OCI-LY3 (cell line): Measurements from ENCODE around the gene ARHGAP10.

Experiments
- EZH2phosphoT487 ChIP-seq: fragments of 200-600 bp; shearing (Covaris generic); IDR thresholded peaks from 2 replicates; pipeline ENCODE4 v1.6.1; 2018; ENCODE audit warnings: antibody characterized with exemption, mixed run types, low read depth
- TF ChIP-seq, protein P1 (sequence below): fragments of 200-600, 300-600 bp; sonication (generic); IDR thresholded peaks from 2 replicates; pipeline ENCODE4 v1.5.1; 2014; ENCODE audit warnings: antibody characterized with exemption, low read length, low read depth

DNA sequence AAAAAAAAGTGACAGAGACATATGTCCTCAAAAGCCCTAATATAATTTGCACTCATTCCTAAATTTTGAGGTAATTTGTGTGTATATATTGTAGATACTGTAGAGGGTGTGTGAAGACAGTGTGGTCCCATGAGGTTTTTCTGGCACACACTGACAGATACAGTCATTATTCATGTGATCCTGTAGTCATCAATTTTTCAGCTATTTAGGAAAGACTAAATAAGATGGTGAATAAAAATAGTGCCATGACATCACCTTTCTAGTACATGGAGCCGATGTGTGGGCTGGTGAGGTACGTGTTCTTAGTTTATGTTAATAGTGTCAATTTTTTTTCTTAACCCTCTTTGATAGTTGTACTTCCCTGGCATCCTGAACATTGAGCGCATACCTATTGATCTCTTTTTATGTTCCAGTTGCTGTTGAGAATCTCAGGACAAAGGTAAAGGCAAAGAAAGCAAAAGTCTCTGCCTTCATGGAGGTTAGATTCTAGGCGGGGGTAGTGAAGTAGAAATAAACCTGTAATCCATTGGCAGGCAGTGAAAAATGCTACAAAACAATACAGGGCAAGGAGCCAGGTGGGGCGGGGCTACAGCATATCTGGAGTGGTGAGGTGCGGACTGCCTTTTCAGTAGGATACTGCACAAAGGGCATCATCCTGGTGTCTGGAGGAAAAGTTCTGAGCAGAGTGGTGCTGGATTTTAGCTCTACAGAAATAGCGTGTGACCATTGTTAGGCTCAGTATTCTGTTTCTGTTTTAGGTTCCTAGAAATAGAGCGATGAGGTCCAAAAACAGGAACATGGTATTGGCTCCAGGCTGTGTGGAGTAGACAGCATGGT lies 93.8 kb downstream of the ARHGAP10 start:
- TF ChIP-seq, protein P1, sequence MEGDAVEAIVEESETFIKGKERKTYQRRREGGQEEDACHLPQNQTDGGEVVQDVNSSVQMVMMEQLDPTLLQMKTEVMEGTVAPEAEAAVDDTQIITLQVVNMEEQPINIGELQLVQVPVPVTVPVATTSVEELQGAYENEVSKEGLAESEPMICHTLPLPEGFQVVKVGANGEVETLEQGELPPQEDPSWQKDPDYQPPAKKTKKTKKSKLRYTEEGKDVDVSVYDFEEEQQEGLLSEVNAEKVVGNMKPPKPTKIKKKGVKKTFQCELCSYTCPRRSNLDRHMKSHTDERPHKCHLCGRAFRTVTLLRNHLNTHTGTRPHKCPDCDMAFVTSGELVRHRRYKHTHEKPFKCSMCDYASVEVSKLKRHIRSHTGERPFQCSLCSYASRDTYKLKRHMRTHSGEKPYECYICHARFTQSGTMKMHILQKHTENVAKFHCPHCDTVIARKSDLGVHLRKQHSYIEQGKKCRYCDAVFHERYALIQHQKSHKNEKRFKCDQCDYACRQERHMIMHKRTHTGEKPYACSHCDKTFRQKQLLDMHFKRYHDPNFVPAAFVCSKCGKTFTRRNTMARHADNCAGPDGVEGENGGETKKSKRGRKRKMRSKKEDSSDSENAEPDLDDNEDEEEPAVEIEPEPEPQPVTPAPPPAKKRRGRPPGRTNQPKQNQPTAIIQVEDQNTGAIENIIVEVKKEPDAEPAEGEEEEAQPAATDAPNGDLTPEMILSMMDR = no peak
- no peak for TF ChIP-seq EZH2phosphoT487
